NCI-H146 treated with DMSO at 0.1 percent for 48 hours (cell line): ENCODE results near the gene SRGN.
A peak's percentile ranks its signal among the peaks of the same experiment; 100 is the strongest.

ENCODE experiments used
- DNase-seq: peaks from one replicate; lab custom pipeline; 2025; ENCODE audit not compliant: unreplicated experiment; lab: John Stamatoyannopoulos, UW

The SRGN gene

DNA sequence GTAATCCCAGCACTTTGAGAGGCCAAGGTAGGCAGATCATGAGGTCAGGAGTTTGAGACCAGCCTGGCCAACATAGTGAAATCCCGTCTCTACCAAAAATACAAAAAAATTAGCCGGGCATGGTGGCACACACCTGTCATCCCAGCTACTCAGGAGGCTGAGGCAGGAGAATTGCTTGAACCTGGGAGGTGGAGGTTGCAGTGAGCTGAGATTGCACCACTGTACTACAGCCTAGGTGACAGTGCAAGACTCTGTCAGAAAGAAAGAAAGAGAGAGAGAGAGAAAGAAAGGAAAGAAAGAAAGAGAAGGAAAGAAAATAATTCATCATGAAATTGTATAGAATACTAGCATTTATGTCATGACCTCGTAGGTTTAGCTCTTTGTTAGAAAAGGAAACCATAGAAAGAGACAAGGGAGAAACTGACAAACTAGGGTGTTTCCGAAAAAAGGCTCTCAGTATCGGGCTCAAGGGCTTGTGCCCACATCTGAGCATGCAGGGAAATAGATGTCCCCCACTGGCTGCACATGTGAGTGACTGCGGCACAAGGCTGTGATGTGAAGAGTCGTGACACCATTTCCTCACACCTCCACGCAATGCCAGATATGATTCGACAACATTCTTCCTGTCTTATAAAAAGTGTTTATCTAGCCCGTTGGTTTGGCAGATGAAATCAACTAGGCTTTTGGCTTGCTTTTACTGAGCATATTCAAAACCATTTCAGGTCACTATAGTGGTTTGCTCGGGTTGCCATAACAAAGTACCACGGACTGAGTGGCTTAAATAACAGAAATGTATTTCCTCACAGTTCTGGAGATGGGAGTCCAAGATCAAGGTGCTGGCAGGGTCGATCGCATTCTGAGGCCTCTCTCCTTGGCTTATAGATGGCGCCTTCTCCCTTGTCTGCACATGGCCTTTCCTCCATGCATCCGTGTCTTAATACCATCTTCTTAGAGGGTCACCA is 2.0 kb downstream of the SRGN start:
- no peak for DNase-seq

GRCh38 chr10:69090685-69091084 is 2.8 kb downstream of the SRGN start:
- no peak for DNase-seq

DNA sequence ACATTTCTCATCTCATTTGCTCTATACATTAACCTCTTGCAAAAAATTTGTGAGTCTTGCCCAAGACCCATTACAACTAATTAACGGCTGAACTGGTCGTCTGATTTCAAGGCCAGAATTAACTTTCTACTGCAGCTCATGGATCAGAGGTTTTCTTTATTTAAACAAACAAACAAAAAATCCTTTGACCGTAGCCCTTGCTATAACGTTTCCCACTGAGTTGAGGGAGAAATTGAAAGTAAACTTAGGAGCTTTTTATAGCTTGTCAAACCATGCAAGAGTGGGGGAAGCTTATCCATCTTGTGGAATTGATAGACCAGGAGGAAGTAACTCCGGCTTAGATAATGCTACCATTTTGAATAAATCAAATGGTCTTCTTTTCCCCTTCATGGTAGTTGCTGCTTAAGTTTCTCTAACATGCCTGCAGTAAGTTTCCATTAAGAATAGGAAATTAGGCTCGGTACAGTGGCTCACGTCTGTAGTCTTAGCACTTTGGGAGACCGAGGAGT is 3.3 kb downstream of the SRGN start:
- DNase-seq = no peak

GRCh38 chr10:69092959-69093850 is 5.3 kb downstream of the SRGN start:
- DNase-seq = peak; percentile 82

DNA sequence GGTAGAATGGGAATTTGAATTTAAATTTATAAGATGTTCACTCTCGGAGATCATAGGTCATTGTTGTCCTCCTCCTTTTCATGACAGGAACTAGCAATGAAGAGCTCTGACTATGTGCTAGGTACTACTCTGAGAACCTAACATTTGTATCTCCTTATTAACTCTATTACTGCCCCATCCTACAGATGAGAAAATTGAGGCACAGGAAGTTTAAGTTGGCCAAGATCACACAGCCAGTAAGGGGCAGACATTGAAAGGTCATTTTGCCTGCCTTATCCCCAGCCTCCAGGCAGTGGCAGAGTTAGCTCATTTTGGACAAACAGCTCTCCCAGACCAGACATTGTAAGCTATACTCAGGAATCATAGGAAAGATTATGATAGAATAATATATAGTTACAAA is 6.0 kb downstream of the SRGN start:
- DNase-seq = no peak

DNA sequence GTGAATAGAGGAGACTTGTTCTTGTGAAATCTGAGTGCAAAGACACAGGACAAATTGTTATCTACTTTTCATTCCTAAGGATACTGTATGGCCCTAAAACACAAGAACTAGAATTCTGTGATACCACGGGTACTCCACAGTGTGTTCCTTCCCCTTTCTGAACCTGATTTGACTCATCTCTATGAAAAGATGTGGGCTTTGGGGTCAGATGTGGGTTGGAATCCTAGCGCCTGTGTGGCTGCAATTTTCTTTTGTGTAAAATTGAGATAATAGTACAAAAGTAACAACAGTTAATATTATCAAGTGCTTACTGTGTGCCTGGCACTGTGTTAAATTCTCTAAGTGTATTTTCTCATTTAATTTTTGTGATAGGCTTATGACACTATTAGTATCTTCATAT is 8.1 kb downstream of the SRGN start:
- no peak for DNase-seq

- no peak for DNase-seq
Measured at GRCh38 chr10:69097729-69098128, 9.8 kb downstream of the SRGN start.

DNA sequence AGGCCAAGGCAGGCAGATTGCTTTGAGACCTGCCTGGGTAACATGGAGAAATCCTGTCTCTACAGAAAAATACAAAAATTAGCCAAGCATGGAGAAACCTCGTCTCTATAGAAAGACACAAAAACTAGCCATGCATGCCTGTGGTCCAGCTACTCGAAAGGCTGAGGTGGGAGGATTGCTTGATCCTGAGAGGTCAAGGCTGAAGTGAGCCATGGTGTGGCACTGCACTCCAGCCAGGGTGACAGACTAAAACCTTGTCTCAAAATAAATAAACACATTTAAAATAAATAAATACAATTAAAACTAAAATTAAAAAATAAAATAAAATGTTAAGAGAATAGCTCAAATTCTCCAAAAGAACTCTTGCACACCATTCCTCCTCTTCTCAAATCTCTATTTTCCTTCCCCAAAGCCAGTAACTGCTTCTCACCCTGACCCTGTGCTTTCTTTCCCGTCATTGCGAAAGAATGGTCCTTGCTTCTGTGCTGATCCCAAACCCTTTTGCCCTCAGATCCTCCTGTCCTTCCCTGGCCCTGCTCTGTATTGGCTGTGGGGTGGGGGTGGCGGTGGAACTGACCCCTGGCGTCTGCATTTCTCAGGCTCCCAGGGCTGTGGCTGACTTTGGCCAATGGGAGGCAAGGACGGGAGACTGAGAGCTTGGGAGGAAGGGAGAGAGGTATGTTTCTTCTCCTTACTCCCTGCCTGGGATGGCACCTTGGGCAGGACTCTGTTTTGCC is 12.4 kb downstream of the SRGN start:
- DNase-seq = no peak

- DNase-seq = no peak
Measured at GRCh38 chr10:69101451-69102095, 13.7 kb downstream of the SRGN start.

- DNase-seq = no peak
Measured at GRCh38 chr10:69102440-69102839, 14.5 kb downstream of the SRGN start.

GRCh38 chr10:69103784-69104183 is 15.9 kb downstream of the SRGN start:
- no peak for DNase-seq

GRCh38 chr10:69104994-69105790 is 17.3 kb downstream of the SRGN start:
- DNase-seq = no peak

- no peak for DNase-seq
Measured at GRCh38 chr10:69107176-69107490, 19.2 kb downstream of the SRGN start.

DNA sequence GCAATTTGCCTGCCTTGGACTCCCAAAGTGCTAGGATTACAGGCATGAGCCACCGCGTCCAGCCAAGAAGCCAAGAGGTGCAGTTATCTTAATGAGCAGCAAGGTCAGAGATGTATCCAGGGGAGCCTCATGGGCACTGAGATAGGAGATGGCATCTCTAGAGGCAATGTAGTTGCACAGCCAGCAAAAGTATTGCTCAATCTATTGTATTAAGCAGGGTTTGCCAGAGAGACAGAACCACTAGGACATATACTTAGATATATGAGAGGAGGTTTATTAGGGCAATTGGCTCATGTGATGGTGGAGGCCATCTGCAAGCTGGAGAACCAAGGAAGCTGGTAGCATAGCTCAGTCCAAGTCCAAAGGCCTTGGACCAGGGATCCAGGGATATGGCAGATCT is 19.8 kb downstream of the SRGN start:
- DNase-seq = no peak

GRCh38 chr10:69119896-69120295 is 32.0 kb downstream of the SRGN start:
- DNase-seq = no peak

DNA sequence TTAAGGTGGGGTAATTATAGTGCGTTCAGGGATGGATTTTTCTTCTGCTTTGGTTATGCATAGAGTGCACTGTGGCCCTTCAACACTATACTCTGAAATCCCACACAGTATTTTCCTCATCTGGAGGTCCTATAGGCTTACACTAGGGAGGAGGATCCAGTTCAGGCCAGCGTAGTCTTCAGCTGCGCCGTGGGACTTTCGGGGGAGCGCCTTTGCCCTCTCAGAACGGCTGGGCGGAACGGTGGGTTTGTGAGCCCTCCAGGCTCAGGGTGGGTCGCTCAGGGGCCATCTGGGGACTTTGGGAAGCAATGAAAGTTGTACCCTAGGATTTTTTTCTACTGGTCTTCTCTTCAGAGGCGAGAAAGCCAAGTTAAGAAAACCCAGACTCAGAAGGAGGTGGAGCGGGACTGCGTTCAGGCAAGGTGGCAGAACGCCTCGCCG is 35.4 kb downstream of the SRGN start:
- DNase-seq = peak; percentile 56

GRCh38 chr10:69123747-69124562 is 36.1 kb downstream of the SRGN start, which contains the start of gene VPS26A:
VPS26A (plus strand) TSS chr10:69124178; CDS start chr10:69124278, 100 bp downstream.
- peak; percentile 91 for DNase-seq

DNA sequence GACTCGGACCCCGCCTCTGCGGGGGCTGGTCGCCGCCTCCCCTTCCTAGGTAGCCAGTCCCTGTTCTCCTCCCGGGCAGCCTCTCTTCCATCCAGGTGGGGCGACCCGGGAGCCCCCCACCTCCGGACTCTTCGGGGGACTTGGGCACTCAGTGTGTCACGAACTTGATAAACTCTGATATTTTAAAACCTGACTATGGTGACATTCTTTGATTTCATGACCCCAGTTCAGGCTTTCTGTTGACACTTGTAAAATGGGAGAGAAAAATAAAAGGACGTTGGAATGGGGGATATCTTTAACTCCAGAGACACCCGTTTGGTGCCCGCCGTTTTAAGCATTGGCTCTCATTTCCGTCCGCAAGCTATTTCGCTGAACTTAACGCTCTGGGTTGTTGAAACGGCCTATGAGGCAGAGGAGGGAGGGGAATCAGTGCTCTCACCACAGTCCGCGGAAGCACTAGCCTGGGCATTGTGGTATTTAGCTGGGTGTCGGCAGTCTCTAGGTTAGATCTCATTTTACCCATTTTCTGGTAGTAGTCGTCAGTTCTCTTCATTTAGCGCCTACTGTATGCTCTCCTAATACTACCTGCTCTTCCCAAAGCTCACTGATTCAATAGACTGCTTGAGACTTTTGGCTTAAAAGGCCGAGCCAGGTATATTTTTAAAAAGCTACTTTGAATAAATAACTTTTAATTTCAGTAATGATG is 36.8 kb downstream of the SRGN start:
- peak; percentile 32 for DNase-seq
